GM23338 (cell line): ENCODE results near the gene TPM2. TPM values are rescaled to one million over a fixed set of nuclear protein-coding genes. Genes with fewer than 3 reads are reported as not detected.

ENCODE experiments used
- ATAC-seq: fragments of 200-7000 bp; cut with Tn5 transposase; 3 replicates; pipeline ENCODE4 v1.9.1; 2020
- DNase-seq: peaks from one replicate; pipeline ENCODE4 v3.0.0-alpha.2; 2015; ENCODE audit warnings: low spot score
- H2AFZ ChIP-seq: fragments of 200-600 bp; sonication (generic); 2 replicates; pipeline ENCODE4 v1.8.0; 2016; ENCODE audit warnings: antibody characterized with exemption, mild to moderate bottlenecking, moderate library complexity
- H3F3A ChIP-seq: fragments of 200-600 bp; sonication (generic); replicated peaks from 2 replicates; pipeline ENCODE4 v1.8.0; 2017; ENCODE audit warnings: antibody characterized with exemption, mixed run types, low read depth
- H3K27ac ChIP-seq: fragments of 200-600 bp; sonication (generic); 2 replicates; pipeline ENCODE4 v1.6.1; 2016; ENCODE audit warnings: low read depth
- H3K27me3 ChIP-seq: fragments of 200-600 bp; sonication (generic); 2 replicates; pipeline ENCODE4 v1.8.0; 2016; ENCODE audit warnings: mild to moderate bottlenecking, mixed run types, moderate library complexity; ENCODE audit not compliant: insufficient read depth
- H3K36me3 ChIP-seq: fragments of 200-600 bp; sonication (generic); 2 replicates; pipeline ENCODE4 v1.8.0; 2016; ENCODE audit warnings: mild to moderate bottlenecking; ENCODE audit not compliant: insufficient read depth
- H3K4me1 ChIP-seq: fragments of 200-600 bp; sonication (generic); 2 replicates; pipeline ENCODE4 v1.8.0; 2016; ENCODE audit warnings: mild to moderate bottlenecking, moderate library complexity; ENCODE audit not compliant: insufficient read depth
- H3K4me2 ChIP-seq: fragments of 200-600 bp; sonication (generic); 2 replicates; pipeline ENCODE4 v1.7.1; 2017; ENCODE audit warnings: mixed run types
- H3K4me3 ChIP-seq: fragments of 200-600 bp; sonication (generic); 2 replicates; pipeline ENCODE4 v1.6.1; 2016; ENCODE audit warnings: mixed run types
- H3K79me2 ChIP-seq: fragments of 200-600 bp; sonication (generic); replicated peaks from 2 replicates; pipeline ENCODE4 v1.8.0; 2017; ENCODE audit warnings: mild to moderate bottlenecking; ENCODE audit not compliant: insufficient read depth
- H3K9me2 ChIP-seq: fragments of 200-600 bp; sonication (generic); 2 replicates; pipeline ENCODE4 v1.8.0; 2017; ENCODE audit not compliant: insufficient read depth
- H4K20me1 ChIP-seq: fragments of 200-600 bp; sonication (generic); replicated peaks from 2 replicates; pipeline ENCODE4 v1.8.0; 2017; ENCODE audit warnings: mild to moderate bottlenecking; ENCODE audit not compliant: insufficient read depth
- H3K27ac Mint-ChIP-seq: 2 replicates; pipeline ENCODE4 v1.8.0; 2020; ENCODE audit warnings: inconsistent platforms, mild to moderate bottlenecking, moderate library complexity, mixed read lengths
- H3K27me3 Mint-ChIP-seq: 3 replicates; pipeline ENCODE4 v1.8.0; 2022; ENCODE audit warnings: low read depth, mild to moderate bottlenecking, moderate library complexity, mixed read lengths, inconsistent platforms; ENCODE audit not compliant: insufficient read depth, poor library complexity
- H3K36me3 Mint-ChIP-seq: 3 replicates; pipeline ENCODE4 v1.8.0; 2021; ENCODE audit warnings: low read depth, mild to moderate bottlenecking, inconsistent platforms, moderate library complexity, mixed read lengths
- H3K4me1 Mint-ChIP-seq: 3 replicates; pipeline ENCODE4 v1.8.0; 2020; ENCODE audit warnings: mild to moderate bottlenecking, inconsistent platforms, mixed read lengths
- H3K4me3 Mint-ChIP-seq: 3 replicates; pipeline ENCODE4 v1.8.0; 2021; ENCODE audit warnings: moderate library complexity, mild to moderate bottlenecking, inconsistent platforms, mixed read lengths
- H3K9me3 Mint-ChIP-seq: 3 replicates; pipeline ENCODE4 v1.8.0; 2020; ENCODE audit warnings: moderate library complexity, mild to moderate bottlenecking, inconsistent platforms, mixed read lengths
- CREB1 ChIP-seq: fragments of 250-450 bp; sonication (Bioruptor Pico); IDR thresholded peaks from 2 replicates; pipeline ENCODE4 v1.5.0; 2020; ENCODE audit warnings: low read depth, mild to moderate bottlenecking, moderate library complexity
- EZH2 ChIP-seq: fragments of 200-600 bp; sonication (generic); IDR thresholded peaks from one replicate; pipeline ENCODE4 v1.8.0; 2017; ENCODE audit warnings: antibody characterized with exemption, mild to moderate bottlenecking, low read depth; ENCODE audit not compliant: unreplicated experiment
- EZH2phosphoT487 ChIP-seq: fragments of 200-600 bp; sonication (generic); IDR thresholded peaks from one replicate; pipeline ENCODE4 v1.8.1; 2018; ENCODE audit warnings: antibody characterized with exemption; ENCODE audit not compliant: unreplicated experiment
- JUNB ChIP-seq: IDR thresholded peaks from one replicate; pipeline ENCODE4 v1.6.1; 2016; ENCODE audit warnings: antibody characterized with exemption; ENCODE audit not compliant: unreplicated experiment
- NANOG ChIP-seq: IDR thresholded peaks from 2 replicates; pipeline ENCODE4 v1.6.1; 2016; ENCODE audit warnings: antibody characterized with exemption, borderline replicate concordance
- POLR2AphosphoS5 ChIP-seq: IDR thresholded peaks from 2 replicates; pipeline ENCODE4 v1.6.1; 2016; ENCODE audit warnings: antibody characterized with exemption, low read depth
- STAT1 ChIP-seq: IDR thresholded peaks from one replicate; pipeline ENCODE4 v1.6.1; 2016; ENCODE audit warnings: antibody characterized with exemption; ENCODE audit not compliant: unreplicated experiment
- ZNF114 ChIP-seq: fragments of 250-450 bp; sonication (Bioruptor Pico); IDR thresholded peaks from 2 replicates; pipeline ENCODE4 v1.5.0; 2020; ENCODE audit warnings: mild to moderate bottlenecking, moderate library complexity
- ZNF331 ChIP-seq: fragments of 250-450 bp; sonication (Bioruptor Pico); IDR thresholded peaks from 2 replicates; pipeline ENCODE4 v1.5.0; 2020; ENCODE audit warnings: low read depth, mild to moderate bottlenecking, moderate library complexity
- polyA plus RNA-seq: library from polyadenylated mRNA; unstranded; fragments of >200 nt; fragmentation: Nextera tagmentation; extraction: Ambion mirVana; gene quantifications from 2 replicates; pipeline ENCODE4 v1.2.1, GENCODE V29; 2016
- total RNA-seq: library from RNA; depleted of rRNA; stranded (reverse); fragments of >200 nt; shearing (Covaris generic); gene quantifications from 2 replicates; pipeline ENCODE4 v1.2.3, GENCODE V29; 2014
- TF ChIP-seq, protein P1 (sequence below): IDR thresholded peaks from 2 replicates; pipeline ENCODE4 v1.6.1; 2016; ENCODE audit warnings: antibody characterized with exemption
- TF ChIP-seq, protein P2 (sequence below), 2 experiments: fragments of 200-600 bp in 1 of 2; sonication (generic) in 1 of 2; conservative IDR thresholded peaks; 2 replicates each; pipeline versions ENCODE4 v1.5.1 to v1.6.1; 2016 to 2017; ENCODE audit warnings: antibody characterized with exemption in 2 of 2, low read depth in 2 of 2, mild to moderate bottlenecking in 2 of 2, moderate library complexity in 1 of 2

The TPM2 gene
- total and polyA plus RNA-seq, 2 experiments from 2014 or later, result 116 to 488 TPM

- no peak for DNase-seq
These were observed 27.3 kb downstream of the TPM2 start for GRCh38 chr9:35662437-35662836.

GRCh38 chr9:35661756-35662350, 27.9 kb downstream of the TPM2 start:
- Histone ChIP-seq H3K79me2 (peaks cover 8% of the 10 kb centered on the region; the same call in 1 of the 2 replicates), H3K4me1 (peaks cover 23% of the 10 kb centered on the region), H3K4me2 (no peak overlapping the region), H3K36me3 (peaks cover 8% of the 10 kb centered on the region; the same call in 1 of the 2 replicates), H3F3A (peaks cover 25% of the 10 kb centered on the region; the same call in 1 of the 2 replicates), H3K27ac (no peak overlapping the region), H2AFZ (no peak overlapping the region), H3K4me3 (no peak overlapping the region), H3K9me2 (no peaks in the 10 kb centered on the region), H4K20me1 (no peaks in the 10 kb centered on the region; the same call in 1 of the 2 replicates), H3K27me3 (peaks cover 4% of the 10 kb centered on the region; the same call in 1 of the 2 replicates)
- H3K36me3 Mint-ChIP-seq, result peaks cover 49% of the 10 kb centered on the region
- H3K4me1 Mint-ChIP-seq, result peaks cover 49% of the 10 kb centered on the region
- ATAC-seq, result no peak
- no peak for DNase-seq
- H3K4me3 Mint-ChIP-seq, result no peak overlapping the region; the same call in 2 of the 3 replicates
- H3K27ac Mint-ChIP-seq, result peak overlapping the region; percentile 58; the same call in 1 of the 2 replicates
- peaks cover 29% of the 10 kb centered on the region for H3K27me3 Mint-ChIP-seq
- H3K9me3 Mint-ChIP-seq, result peaks cover 3% of the 10 kb centered on the region
- no peak for TF ChIP-seq ZNF114 (CRISPR knock-in tag)
- TF ChIP-seq CREB1 (CRISPR knock-in tag), result no peak
- TF ChIP-seq JUNB, result no peak
- TF ChIP-seq, protein P1, sequence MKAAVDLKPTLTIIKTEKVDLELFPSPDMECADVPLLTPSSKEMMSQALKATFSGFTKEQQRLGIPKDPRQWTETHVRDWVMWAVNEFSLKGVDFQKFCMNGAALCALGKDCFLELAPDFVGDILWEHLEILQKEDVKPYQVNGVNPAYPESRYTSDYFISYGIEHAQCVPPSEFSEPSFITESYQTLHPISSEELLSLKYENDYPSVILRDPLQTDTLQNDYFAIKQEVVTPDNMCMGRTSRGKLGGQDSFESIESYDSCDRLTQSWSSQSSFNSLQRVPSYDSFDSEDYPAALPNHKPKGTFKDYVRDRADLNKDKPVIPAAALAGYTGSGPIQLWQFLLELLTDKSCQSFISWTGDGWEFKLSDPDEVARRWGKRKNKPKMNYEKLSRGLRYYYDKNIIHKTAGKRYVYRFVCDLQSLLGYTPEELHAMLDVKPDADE, result no peak
- TF ChIP-seq, protein P2, sequence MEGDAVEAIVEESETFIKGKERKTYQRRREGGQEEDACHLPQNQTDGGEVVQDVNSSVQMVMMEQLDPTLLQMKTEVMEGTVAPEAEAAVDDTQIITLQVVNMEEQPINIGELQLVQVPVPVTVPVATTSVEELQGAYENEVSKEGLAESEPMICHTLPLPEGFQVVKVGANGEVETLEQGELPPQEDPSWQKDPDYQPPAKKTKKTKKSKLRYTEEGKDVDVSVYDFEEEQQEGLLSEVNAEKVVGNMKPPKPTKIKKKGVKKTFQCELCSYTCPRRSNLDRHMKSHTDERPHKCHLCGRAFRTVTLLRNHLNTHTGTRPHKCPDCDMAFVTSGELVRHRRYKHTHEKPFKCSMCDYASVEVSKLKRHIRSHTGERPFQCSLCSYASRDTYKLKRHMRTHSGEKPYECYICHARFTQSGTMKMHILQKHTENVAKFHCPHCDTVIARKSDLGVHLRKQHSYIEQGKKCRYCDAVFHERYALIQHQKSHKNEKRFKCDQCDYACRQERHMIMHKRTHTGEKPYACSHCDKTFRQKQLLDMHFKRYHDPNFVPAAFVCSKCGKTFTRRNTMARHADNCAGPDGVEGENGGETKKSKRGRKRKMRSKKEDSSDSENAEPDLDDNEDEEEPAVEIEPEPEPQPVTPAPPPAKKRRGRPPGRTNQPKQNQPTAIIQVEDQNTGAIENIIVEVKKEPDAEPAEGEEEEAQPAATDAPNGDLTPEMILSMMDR (conservative IDR thresholded peaks at IDR 0.05; ENCODE audit: low read depth in 2 of 2), result no peak
- no peak for TF ChIP-seq NANOG
- no peak for TF ChIP-seq EZH2phosphoT487
- TF ChIP-seq ZNF331 (CRISPR knock-in tag), result no peak
- no peak for TF ChIP-seq EZH2
- no peak for TF ChIP-seq STAT1

More at GRCh38 chr9:35662437-35662836, 27.3 kb downstream of the TPM2 start:
- Histone ChIP-seq H3F3A (peaks cover 25% of the 10 kb centered on the region; the same call in 1 of the 2 replicates), H3K4me2 (no peak overlapping the region), H3K4me3 (no peak overlapping the region), H4K20me1 (no peaks in the 10 kb centered on the region; the same call in 1 of the 2 replicates), H2AFZ (no peak overlapping the region), H3K4me1 (peaks cover 23% of the 10 kb centered on the region), H3K79me2 (peaks cover 8% of the 10 kb centered on the region; the same call in 1 of the 2 replicates), H3K27ac (no peak overlapping the region), H3K36me3 (peaks cover 8% of the 10 kb centered on the region; the same call in 1 of the 2 replicates), H3K27me3 (no peaks in the 10 kb centered on the region), H3K9me2 (no peaks in the 10 kb centered on the region)
- no peak for ATAC-seq
- Mint-ChIP-seq H3K9me3 (peaks cover 3% of the 10 kb centered on the region), H3K27me3 (peaks cover 24% of the 10 kb centered on the region), H3K36me3 (peaks cover 47% of the 10 kb centered on the region), H3K27ac (no peak overlapping the region), H3K4me1 (peaks cover 45% of the 10 kb centered on the region), H3K4me3 (no peak overlapping the region)
- TF ChIP-seq, protein P1, result no peak
- TF ChIP-seq EZH2 (no peak), EZH2phosphoT487 (no peak), NANOG (no peak), CREB1 (CRISPR knock-in tag) (no peak), POLR2AphosphoS5 (no peak), ZNF114 (CRISPR knock-in tag) (no peak)
- TF ChIP-seq, protein P2 (conservative IDR thresholded peaks at IDR 0.05; ENCODE audit: low read depth in 2 of 2), result no peak
